Activated CD8-positive, alpha-beta memory T cell treated with anti-CD3 and anti-CD28 coated beads, Interleukin-2, amount 10 ng/mL, durations not matched to agents 7 days and 5 days (primary cell): ENCODE measurements around the gene TTC17. TPM values are rescaled to one million over a fixed set of nuclear protein-coding genes. Genes with fewer than 3 reads are reported as not detected.

Experiments
- ATAC-seq: fragments of 150-1000 bp; cut with Tn5 transposase; one replicate; pipeline ENCODE4 v1.10.0; 2021; ENCODE audit warnings: moderate library complexity
- CTCF ChIA-PET: fragments of 350-600 bp; sonication (Branson Sonifier 250); formaldehyde crosslinking; loops from one replicate; lab custom pipeline; 2021; ENCODE audit warnings: antibody characterized with exemption; lab: Charles Lee
- DNase-seq: peaks from one replicate; pipeline ENCODE4 v3.0.0-alpha.2; 2020
- H3K27ac Mint-ChIP-seq: one replicate; pipeline ENCODE4 v1.8.0; 2021; ENCODE audit warnings: mild to moderate bottlenecking, mixed read lengths
- H3K27me3 Mint-ChIP-seq: one replicate; pipeline ENCODE4 v1.8.0; 2021; ENCODE audit warnings: mixed read lengths
- H3K36me3 Mint-ChIP-seq: one replicate; pipeline ENCODE4 v1.8.0; 2021; ENCODE audit warnings: mild to moderate bottlenecking, mixed read lengths
- H3K4me1 Mint-ChIP-seq: one replicate; pipeline ENCODE4 v1.8.0; 2021; ENCODE audit warnings: mixed read lengths
- H3K4me3 Mint-ChIP-seq: one replicate; pipeline ENCODE4 v1.8.0; 2021; ENCODE audit warnings: mild to moderate bottlenecking, moderate library complexity, mixed read lengths
- H3K9me3 Mint-ChIP-seq: one replicate; pipeline ENCODE4 v1.8.0; 2022; ENCODE audit warnings: low read depth, mixed read lengths
- total RNA-seq, 2 experiments: library from RNA; stranded (reverse); gene quantifications; one replicate each; pipeline ENCODE4 v1.2.3, GENCODE V29; 2021

The TTC17 gene
- total RNA-seq, 2 experiments from 2014 or later = 55.7 to 91.9 TPM

- Mint-ChIP-seq H3K9me3 (no peaks in the 10 kb centered on the region), H3K4me3 (peak overlapping the region; percentile 88), H3K27ac (peak overlapping the region; percentile 96), H3K36me3 (peaks cover 16% of the 10 kb centered on the region), H3K27me3 (no peaks in the 10 kb centered on the region), H3K4me1 (peaks cover 47% of the 10 kb centered on the region)
- peak; percentile 52 for ATAC-seq
- DNase-seq = no peak
- CTCF ChIA-PET = interaction anchor here (1.0 to 3.6 kb wide), 7 partner anchors 34 to 59 kb away, joined by 4 to 24 read pairs (median 5); partner anchors contain the start of gene API5
Measured at GRCh38 chr11:43359422-43359818, 700 bp downstream of the TTC17 start.

- peak overlapping the region; percentile 96 for H3K27ac Mint-ChIP-seq
- peak overlapping the region; percentile 88 for H3K4me3 Mint-ChIP-seq
- CTCF ChIA-PET = interaction anchor here (0.6 to 3.6 kb wide), 4 partner anchors 12 to 48 kb away, joined by 3 to 24 read pairs (median 4); partner anchors contain the start of gene API5
- H3K27me3 Mint-ChIP-seq = no peaks in the 10 kb centered on the region
- H3K9me3 Mint-ChIP-seq = no peaks in the 10 kb centered on the region
- peaks cover 47% of the 10 kb centered on the region for H3K4me1 Mint-ChIP-seq
- no peak for ATAC-seq
- H3K36me3 Mint-ChIP-seq = peaks cover 21% of the 10 kb centered on the region
- DNase-seq = no peak
Measured at GRCh38 chr11:43360361-43361032, 1.8 kb downstream of the TTC17 start.

GRCh38 chr11:43366677-43367076 is 8.0 kb downstream of the TTC17 start:
- Mint-ChIP-seq H3K9me3 (no peaks in the 10 kb centered on the region), H3K4me1 (peaks cover 41% of the 10 kb centered on the region), H3K27ac (no peak overlapping the region), H3K36me3 (peaks cover 32% of the 10 kb centered on the region), H3K27me3 (no peaks in the 10 kb centered on the region), H3K4me3 (no peak overlapping the region)
- CTCF ChIA-PET = interaction anchor here (1.0 kb wide), 1 partner anchor 52 kb away, joined by 4 read pairs; no protein-coding TSS in a partner anchor
- ATAC-seq (no peak), DNase-seq (no peak)

- H3K27ac Mint-ChIP-seq = no peak overlapping the region
- CTCF ChIA-PET = no interaction called here
- H3K4me1 Mint-ChIP-seq = peaks cover 35% of the 10 kb centered on the region
- ATAC-seq = no peak
- no peaks in the 10 kb centered on the region for H3K9me3 Mint-ChIP-seq
- no peak for DNase-seq
- H3K36me3 Mint-ChIP-seq = peaks cover 30% of the 10 kb centered on the region
- H3K4me3 Mint-ChIP-seq = no peak overlapping the region
- no peaks in the 10 kb centered on the region for H3K27me3 Mint-ChIP-seq
Measured at GRCh38 chr11:43367382-43368178, 8.9 kb downstream of the TTC17 start.

- ATAC-seq (no peak), DNase-seq (no peak)
- CTCF ChIA-PET = no interaction called here
- no peaks in the 10 kb centered on the region for H3K27me3 Mint-ChIP-seq
- H3K9me3 Mint-ChIP-seq = no peaks in the 10 kb centered on the region
- H3K4me1 Mint-ChIP-seq = peaks cover 6% of the 10 kb centered on the region
- no peak overlapping the region for H3K4me3 Mint-ChIP-seq
- no peak overlapping the region for H3K27ac Mint-ChIP-seq
- H3K36me3 Mint-ChIP-seq = peaks cover 15% of the 10 kb centered on the region
Measured at GRCh38 chr11:43376065-43376464, 17.3 kb downstream of the TTC17 start.

- CTCF ChIA-PET = no interaction called here
- Mint-ChIP-seq H3K9me3 (no peaks in the 10 kb centered on the region), H3K4me3 (no peak overlapping the region), H3K27me3 (no peaks in the 10 kb centered on the region), H3K36me3 (peaks cover 17% of the 10 kb centered on the region), H3K27ac (no peak overlapping the region), H3K4me1 (peaks cover 6% of the 10 kb centered on the region)
- DNase-seq (no peak), ATAC-seq (no peak)
Measured at GRCh38 chr11:43376594-43376993, 17.9 kb downstream of the TTC17 start.

GRCh38 chr11:43377389-43377788 is 18.7 kb downstream of the TTC17 start:
- no peak overlapping the region for H3K4me3 Mint-ChIP-seq

GRCh38 chr11:43378897-43379296 is 20.2 kb downstream of the TTC17 start:
- ATAC-seq (no peak), DNase-seq (no peak)
- no peak overlapping the region for H3K27ac Mint-ChIP-seq
- H3K36me3 Mint-ChIP-seq = peaks cover 19% of the 10 kb centered on the region
- CTCF ChIA-PET = no interaction called here
- H3K27me3 Mint-ChIP-seq = no peaks in the 10 kb centered on the region
- no peak overlapping the region for H3K4me3 Mint-ChIP-seq
- no peaks in the 10 kb centered on the region for H3K9me3 Mint-ChIP-seq
- H3K4me1 Mint-ChIP-seq = peaks cover 6% of the 10 kb centered on the region

More at GRCh38 chr11:43377389-43377788, 18.7 kb downstream of the TTC17 start:
- ATAC-seq (no peak), DNase-seq (no peak)
- Mint-ChIP-seq H3K27ac (no peak overlapping the region), H3K27me3 (no peaks in the 10 kb centered on the region), H3K36me3 (peaks cover 20% of the 10 kb centered on the region), H3K4me1 (peaks cover 6% of the 10 kb centered on the region), H3K9me3 (no peaks in the 10 kb centered on the region)
- CTCF ChIA-PET = interaction anchor here (1.2 kb wide), 1 partner anchor 12 kb away, joined by 3 read pairs; no protein-coding TSS in a partner anchor

GRCh38 chr11:43381802-43382201 is 23.1 kb downstream of the TTC17 start:
- ATAC-seq = no peak
- DNase-seq = no peak
- Mint-ChIP-seq H3K4me3 (no peak overlapping the region), H3K27me3 (no peaks in the 10 kb centered on the region), H3K27ac (no peak overlapping the region), H3K36me3 (peaks cover 15% of the 10 kb centered on the region), H3K9me3 (no peaks in the 10 kb centered on the region), H3K4me1 (peaks cover 2% of the 10 kb centered on the region)
- CTCF ChIA-PET = interaction anchor here (0.7 kb wide), 1 partner anchor 21 kb away, joined by 3 read pairs; no protein-coding TSS in a partner anchor

- Mint-ChIP-seq H3K36me3 (peaks cover 15% of the 10 kb centered on the region), H3K9me3 (no peaks in the 10 kb centered on the region), H3K4me1 (no peaks in the 10 kb centered on the region), H3K4me3 (no peak overlapping the region), H3K27ac (no peak overlapping the region), H3K27me3 (no peaks in the 10 kb centered on the region)
- no peak for DNase-seq
- ATAC-seq = no peak
- CTCF ChIA-PET = no interaction called here
Measured at GRCh38 chr11:43382614-43383013, 23.9 kb downstream of the TTC17 start.

- CTCF ChIA-PET = no interaction called here
- peaks cover 21% of the 10 kb centered on the region for H3K36me3 Mint-ChIP-seq
- ATAC-seq = no peak
Measured at GRCh38 chr11:43384393-43384792, 25.7 kb downstream of the TTC17 start.

GRCh38 chr11:43392713-43393112 is 34.0 kb downstream of the TTC17 start:
- peaks cover 63% of the 10 kb centered on the region for H3K36me3 Mint-ChIP-seq
- DNase-seq = no peak
- no peaks in the 10 kb centered on the region for H3K27me3 Mint-ChIP-seq
- no peaks in the 10 kb centered on the region for H3K9me3 Mint-ChIP-seq
- peak overlapping the region; percentile 49 for H3K4me3 Mint-ChIP-seq
- CTCF ChIA-PET = interaction anchor here (1.1 to 2.6 kb wide), 3 partner anchors 8 to 81 kb away, joined by 3 to 11 read pairs (median 5); partner anchors contain the start of gene API5
- peak overlapping the region; percentile 82 for H3K27ac Mint-ChIP-seq
- peaks cover 47% of the 10 kb centered on the region for H3K4me1 Mint-ChIP-seq
- ATAC-seq = peak; percentile 88

More at GRCh38 chr11:43384393-43384792, 25.7 kb downstream of the TTC17 start:
- Mint-ChIP-seq H3K4me1 (no peaks in the 10 kb centered on the region), H3K27ac (no peak overlapping the region), H3K27me3 (no peaks in the 10 kb centered on the region), H3K4me3 (no peak overlapping the region), H3K9me3 (no peaks in the 10 kb centered on the region)
- no peak for DNase-seq

- H3K4me1 Mint-ChIP-seq = peaks cover 56% of the 10 kb centered on the region
- H3K4me3 Mint-ChIP-seq = no peak overlapping the region
- H3K27ac Mint-ChIP-seq = peak overlapping the region; percentile 46
- ATAC-seq (no peak), DNase-seq (no peak)
- H3K9me3 Mint-ChIP-seq = no peaks in the 10 kb centered on the region
- CTCF ChIA-PET = interaction anchor here (1.5 to 2.6 kb wide), 2 partner anchors 34 to 82 kb away, joined by 5 to 11 read pairs; partner anchors contain the start of gene API5
- no peaks in the 10 kb centered on the region for H3K27me3 Mint-ChIP-seq
- H3K36me3 Mint-ChIP-seq = peaks cover 71% of the 10 kb centered on the region
Measured at GRCh38 chr11:43393765-43394355, 35.1 kb downstream of the TTC17 start.
